ENCODE results near the gene FTO.

GRCh38 chr16:54143410-54143809 lies 439.5 kb downstream of the FTO start:
- TF ChIP-seq CTCF (IDR thresholded peaks at IDR 0.05) (no peak), POLR2A (IDR thresholded peaks at IDR 0.05) (no peak)

Data from testis (tissue), 2 donors.